Measurements from ENCODE around the gene MTTP. TPM values are rescaled to one million over a fixed set of nuclear protein-coding genes. Genes with fewer than 3 reads are reported as not detected.

Gene MTTP
- total RNA-seq, 1 experiment from 2014 or later, result 0.02 TPM

DNA sequence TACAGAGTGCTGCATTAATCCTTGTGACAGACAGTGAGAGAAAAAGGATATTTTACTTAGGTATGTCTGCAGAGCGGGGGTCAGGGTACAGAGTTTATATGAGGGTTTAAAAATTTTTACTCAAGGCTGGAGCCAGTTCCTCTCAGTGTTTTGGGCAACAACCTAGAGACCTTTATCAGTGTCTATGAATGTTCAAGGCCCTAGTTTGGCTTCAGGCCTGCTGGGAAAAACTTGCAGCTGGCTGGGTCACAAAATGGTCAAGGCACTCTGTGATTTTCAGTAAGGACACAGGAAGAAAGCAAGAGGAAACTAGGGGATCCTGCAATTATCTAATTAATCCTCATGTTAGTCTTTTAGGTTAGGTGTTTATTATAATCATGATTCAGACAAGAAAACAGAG, 93.8 kb downstream of the MTTP start:
- DNase-seq (ENCODE audit: low read depth), result no peak

DNA sequence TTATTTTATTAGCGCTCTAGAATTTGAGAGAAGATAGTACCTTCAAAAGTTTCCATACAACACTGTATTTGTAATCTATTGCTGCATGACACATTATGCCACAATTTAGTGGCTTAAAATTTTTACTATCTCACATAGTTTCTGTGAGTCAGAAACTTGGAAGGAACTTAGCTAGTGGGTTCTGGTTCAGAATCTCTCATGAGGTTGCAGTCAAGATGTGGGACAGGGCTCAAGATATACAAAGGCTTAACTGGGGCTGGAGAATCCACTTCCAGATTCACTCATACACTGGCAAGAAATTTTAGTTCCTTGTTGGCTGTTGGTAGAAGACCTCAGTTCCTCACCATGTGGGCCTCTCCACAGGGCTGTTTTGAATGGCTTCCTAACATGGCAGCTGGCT, 94.5 kb downstream of the MTTP start:
- DNase-seq (ENCODE audit: low read depth), result peak; percentile 6

GRCh38 chr4:99670409-99671073, 95.9 kb downstream of the MTTP start:
- DNase-seq (ENCODE audit: low read depth), result no peak

Other genes with a start within 250 kb of the MTTP start
- gene ADH1C, start 222.1 kb upstream of the MTTP start, total RNA-seq (2014; rRNA removed; shearing (Covaris generic)), result not detected in 2 replicates
- gene ADH7, start 139.5 kb upstream of the MTTP start, total RNA-seq (2014; rRNA removed; shearing (Covaris generic)), result not detected in 2 replicates
- gene C4orf17, start 63.8 kb upstream of the MTTP start, total RNA-seq (2014; rRNA removed; shearing (Covaris generic)), result not detected in 2 replicates
- 6.9 and 7.9 TPM in 2 replicates for gene TRMT10A, start 10.8 kb upstream of the MTTP start, total RNA-seq (2014; rRNA removed; shearing (Covaris generic))
- under 0.01 TPM in 1 of 2 replicates, not detected in the other for gene C4orf54, start 83.0 kb downstream of the MTTP start, total RNA-seq (2014; rRNA removed; shearing (Covaris generic))
- 0.20 TPM in 1 of 2 replicates, not detected in the other for gene DAPP1, start 242.0 kb downstream of the MTTP start, total RNA-seq (2014; rRNA removed; shearing (Covaris generic))

Measured in HT1080 (cell line).